Mucosa of descending colon (tissue), 3 donors: ENCODE measurements around the gene IGF2R. TPM values are rescaled to one million over a fixed set of nuclear protein-coding genes. Genes with fewer than 3 reads are reported as not detected.

Experiments
- ATAC-seq: fragments of 200-7000 bp; cut with Tn5 transposase; one replicate; pipeline ENCODE4 v1.9.1; 2020; ENCODE audit warnings: mild to moderate bottlenecking, moderate library complexity
- DNase-seq, 3 donors: peaks; one replicate each; pipeline ENCODE4 v3.0.0-alpha.2; 2020
- H3K36me3 ChIP-seq: fragments of 200-600 bp; one replicate; pipeline ENCODE4 v1.8.0; 2021; ENCODE audit warnings: low read depth, mild to moderate bottlenecking
- H3K4me1 ChIP-seq: fragments of 200-600 bp; one replicate; pipeline ENCODE4 v1.8.0; 2021; ENCODE audit warnings: low read depth, mild to moderate bottlenecking
- H3K4me3 ChIP-seq: fragments of 200-600 bp; one replicate; pipeline ENCODE4 v1.8.0; 2021; ENCODE audit warnings: mild to moderate bottlenecking
- H3K9me3 ChIP-seq: fragments of 200-600 bp; one replicate; pipeline ENCODE4 v1.8.0; 2021; ENCODE audit warnings: mild to moderate bottlenecking
- intact Hi-C, 2 donors: fragments of 100-400 bp; cut with DNase I in 1 of 2; cut with micrococcal nuclease in 1 of 2; formaldehyde crosslinking; loops; one replicate each; pipeline versions ENCODE4 v1.11.0 to v1.11.1; 2022; cut with DNase I, micrococcal nuclease
- total RNA-seq, 3 donors: library from RNA; stranded (reverse); fragmentation: NEBNext Ultra II Directional in 2 of 3; extraction: Animal tissue kit (Norgen Biotek cat#: 25700) in 2 of 3; gene quantifications; one replicate each; pipeline versions ENCODE4 v1.2.1 to v1.2.4, GENCODE V29; 2021 to 2023
- TF ChIP-seq, protein P1 (sequence below): fragments of 200-600 bp; IDR thresholded peaks from one replicate; pipeline ENCODE4 v1.8.0; 2022; ENCODE audit warnings: antibody characterized with exemption, mild to moderate bottlenecking
- donor health status: DM: no; HTN: no; CAD: no; lungs with moderate emphysema.
- donor health status: DM: no; HTN: no; CAD: no.
- donor health status: DM: no; HTN: yes; CAD: no.

IGF2R gene
- total RNA-seq, 3 donors from 2014 or later = 97.7 to 112 (median 101) TPM

DNA sequence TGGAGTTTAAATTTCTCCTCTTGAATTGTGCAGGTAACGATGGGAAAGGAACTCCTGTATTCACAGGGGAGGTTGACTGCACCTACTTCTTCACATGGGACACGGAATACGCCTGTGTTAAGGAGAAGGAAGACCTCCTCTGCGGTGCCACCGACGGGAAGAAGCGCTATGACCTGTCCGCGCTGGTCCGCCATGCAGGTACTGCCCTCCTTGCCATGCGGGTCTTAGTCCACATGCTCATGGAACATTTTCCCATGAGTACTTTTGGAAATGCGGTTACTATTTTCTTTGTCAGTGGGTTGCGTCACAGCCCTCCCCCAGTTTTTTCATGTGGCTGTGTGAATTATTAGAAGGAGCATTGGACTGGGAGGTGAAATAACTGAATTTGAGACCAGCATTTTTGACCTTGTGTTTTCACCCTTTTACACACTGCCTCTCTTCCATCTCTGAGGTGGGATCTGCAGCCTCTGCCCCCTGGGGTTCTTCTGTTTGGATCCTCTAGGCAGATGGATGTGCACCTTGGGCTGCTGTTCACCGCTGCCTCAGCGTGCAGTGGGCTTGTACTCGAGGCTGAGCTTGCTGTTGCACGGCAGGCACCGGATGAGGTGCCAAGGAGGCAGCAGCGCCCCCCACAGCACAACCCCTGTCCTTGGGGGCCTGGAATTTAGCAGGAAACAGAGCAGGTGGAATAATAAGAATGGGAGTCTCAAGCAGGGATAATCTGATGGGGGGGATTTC, 71.8 kb downstream of the IGF2R start:
- no peak for ATAC-seq
- DNase-seq = no peak
- Histone ChIP-seq H3K9me3 (no peaks in the 10 kb centered on the region), H3K4me1 (no peaks in the 10 kb centered on the region), H3K4me3 (no peak overlapping the region), H3K36me3 (no peaks in the 10 kb centered on the region)
- intact Hi-C loops = no loop called here
- TF ChIP-seq, protein P1, sequence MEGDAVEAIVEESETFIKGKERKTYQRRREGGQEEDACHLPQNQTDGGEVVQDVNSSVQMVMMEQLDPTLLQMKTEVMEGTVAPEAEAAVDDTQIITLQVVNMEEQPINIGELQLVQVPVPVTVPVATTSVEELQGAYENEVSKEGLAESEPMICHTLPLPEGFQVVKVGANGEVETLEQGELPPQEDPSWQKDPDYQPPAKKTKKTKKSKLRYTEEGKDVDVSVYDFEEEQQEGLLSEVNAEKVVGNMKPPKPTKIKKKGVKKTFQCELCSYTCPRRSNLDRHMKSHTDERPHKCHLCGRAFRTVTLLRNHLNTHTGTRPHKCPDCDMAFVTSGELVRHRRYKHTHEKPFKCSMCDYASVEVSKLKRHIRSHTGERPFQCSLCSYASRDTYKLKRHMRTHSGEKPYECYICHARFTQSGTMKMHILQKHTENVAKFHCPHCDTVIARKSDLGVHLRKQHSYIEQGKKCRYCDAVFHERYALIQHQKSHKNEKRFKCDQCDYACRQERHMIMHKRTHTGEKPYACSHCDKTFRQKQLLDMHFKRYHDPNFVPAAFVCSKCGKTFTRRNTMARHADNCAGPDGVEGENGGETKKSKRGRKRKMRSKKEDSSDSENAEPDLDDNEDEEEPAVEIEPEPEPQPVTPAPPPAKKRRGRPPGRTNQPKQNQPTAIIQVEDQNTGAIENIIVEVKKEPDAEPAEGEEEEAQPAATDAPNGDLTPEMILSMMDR = no peak

DNA sequence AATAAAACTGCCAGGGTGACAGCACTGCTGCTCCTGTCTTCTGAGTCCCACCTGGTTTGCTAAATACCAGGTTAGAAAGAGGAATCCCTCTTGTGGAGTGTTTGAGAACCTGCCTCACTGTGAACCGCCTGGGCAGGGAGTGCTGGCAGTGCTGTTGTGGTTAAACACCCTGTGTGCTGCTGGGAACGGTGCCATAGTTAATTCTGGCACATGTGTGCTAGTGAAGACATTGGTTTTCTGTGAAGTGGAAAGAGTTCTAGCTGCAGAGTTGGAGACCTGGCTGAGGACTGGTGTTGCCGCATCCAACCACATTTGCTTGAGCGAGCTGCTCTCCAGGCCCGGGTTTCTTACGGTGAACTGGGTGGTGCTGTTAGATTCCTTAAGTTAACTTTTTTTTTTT, 72.7 kb downstream of the IGF2R start:
- no peaks in the 10 kb centered on the region for H3K36me3 ChIP-seq
- no peak overlapping the region for H3K4me3 ChIP-seq
- ATAC-seq (no peak), DNase-seq (no peak)
- intact Hi-C loops = no loop called here
- no peaks in the 10 kb centered on the region for H3K4me1 ChIP-seq
- TF ChIP-seq, protein P1 = no peak
- no peaks in the 10 kb centered on the region for H3K9me3 ChIP-seq

DNA sequence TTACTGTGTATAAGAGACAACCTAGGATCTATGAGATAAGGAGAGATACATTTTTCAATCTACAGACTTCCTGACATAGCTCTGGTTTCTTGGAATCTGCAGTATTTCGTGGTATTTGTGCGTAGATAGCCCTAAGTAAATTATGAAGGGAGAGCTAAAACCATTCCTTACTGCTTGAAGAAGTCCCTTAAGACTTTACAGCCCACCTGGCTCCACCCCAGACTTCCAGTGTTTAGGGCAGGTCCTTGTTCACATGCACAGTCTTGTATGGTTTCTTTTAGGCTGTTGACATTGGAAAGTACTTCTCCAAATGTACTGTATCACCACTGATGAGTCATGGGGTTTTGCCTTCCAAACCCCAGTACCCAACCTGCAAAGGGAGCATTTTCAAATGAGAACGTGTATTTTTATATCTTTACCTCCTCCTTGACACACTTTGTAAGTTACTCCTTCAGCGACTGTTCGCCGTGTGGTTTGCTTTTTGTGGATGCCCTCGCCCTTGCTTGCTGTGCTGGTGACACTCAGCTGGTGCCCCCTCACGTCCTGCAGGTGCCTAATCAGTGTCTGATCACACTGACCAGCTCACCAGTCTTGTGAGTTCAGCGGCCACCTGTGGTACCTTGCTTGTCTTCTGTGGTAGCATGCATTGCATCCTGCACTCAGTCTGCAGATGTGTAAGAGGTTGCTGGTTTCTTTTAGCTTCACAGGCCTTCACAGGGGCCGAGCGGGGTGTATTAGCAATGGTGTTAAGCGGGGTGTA, 73.3 kb downstream of the IGF2R start:
- DNase-seq (no peak), ATAC-seq (no peak)
- intact Hi-C loops = no loop called here
- TF ChIP-seq, protein P1 = no peak
- H3K36me3 ChIP-seq = no peaks in the 10 kb centered on the region
- no peaks in the 10 kb centered on the region for H3K9me3 ChIP-seq
- no peaks in the 10 kb centered on the region for H3K4me1 ChIP-seq
- H3K4me3 ChIP-seq = no peak overlapping the region

DNA sequence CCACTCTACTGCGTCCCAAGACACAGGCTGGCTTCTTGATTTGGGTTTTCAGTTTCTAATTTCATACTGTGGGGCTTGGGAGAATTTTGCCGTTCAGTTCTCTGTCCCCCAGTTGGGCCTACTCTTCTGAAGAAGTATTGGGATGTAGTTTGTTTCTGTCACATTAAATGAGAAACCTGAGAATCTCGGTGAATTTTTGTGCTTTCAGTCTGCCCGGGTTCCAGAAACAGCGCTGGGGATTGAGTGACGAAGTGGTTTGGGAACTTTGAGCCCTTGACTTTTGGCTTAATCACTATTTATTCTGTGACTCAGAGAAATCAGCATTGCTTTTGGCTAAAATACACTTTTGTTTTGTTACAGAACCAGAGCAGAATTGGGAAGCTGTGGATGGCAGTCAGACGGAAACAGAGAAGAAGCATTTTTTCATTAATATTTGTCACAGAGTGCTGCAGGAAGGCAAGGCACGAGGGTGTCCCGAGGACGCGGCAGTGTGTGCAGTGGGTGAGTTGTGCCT, 74.0 kb downstream of the IGF2R start:
- DNase-seq (no peak), ATAC-seq (no peak)
- intact Hi-C loops = no loop called here
- H3K9me3 ChIP-seq = no peaks in the 10 kb centered on the region
- no peaks in the 10 kb centered on the region for H3K4me1 ChIP-seq
- TF ChIP-seq, protein P1 = no peak
- no peak overlapping the region for H3K4me3 ChIP-seq
- H3K36me3 ChIP-seq = no peaks in the 10 kb centered on the region

DNA sequence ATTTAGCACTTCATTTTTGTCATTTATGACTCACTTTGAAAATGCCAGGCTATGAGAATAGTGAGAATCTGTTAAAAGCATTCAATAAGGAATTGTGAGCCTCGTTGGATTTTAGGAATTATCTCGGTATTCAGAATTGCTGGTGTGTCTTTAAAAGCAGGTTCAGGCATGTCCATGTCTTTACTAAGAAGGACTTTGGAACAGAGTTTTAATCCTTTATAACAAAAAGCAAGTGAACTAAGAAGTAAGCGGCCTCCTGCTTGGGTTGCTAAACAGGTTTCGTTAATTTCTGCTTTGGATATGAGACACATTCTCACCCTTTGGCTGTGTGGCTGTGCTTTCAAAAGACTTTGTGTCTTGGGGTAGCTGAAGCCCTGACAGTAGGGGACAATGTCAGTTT, 74.9 kb downstream of the IGF2R start:
- ATAC-seq = no peak

More for the DNA sequence above, 74.9 kb downstream of the IGF2R start:
- intact Hi-C loops = no loop called here
- Histone ChIP-seq H3K4me3 (no peak overlapping the region), H3K9me3 (no peaks in the 10 kb centered on the region), H3K4me1 (no peaks in the 10 kb centered on the region), H3K36me3 (no peaks in the 10 kb centered on the region)
- DNase-seq = no peak
- TF ChIP-seq, protein P1 = no peak
